Skeletal muscle satellite cell (primary cell): ENCODE data around the gene SLC35F3.
"Not testable (repeated sequence)": the region's sequence is repeated elsewhere in the genome, so short reads cannot be mapped to it uniquely, and the experiment has no call there.

Experiments
- H3K27me3 ChIP-seq: 2 replicates; pipeline ENCODE4 v1.7.0; 2013; ENCODE audit warnings: low read length; ENCODE audit not compliant: control insufficient read depth, insufficient read depth
- H3K36me3 ChIP-seq: 2 replicates; pipeline ENCODE4 v1.7.0; 2013; ENCODE audit warnings: mild to moderate bottlenecking, control low read depth, low read length; ENCODE audit not compliant: insufficient read depth
- H3K4me1 ChIP-seq: 2 replicates; pipeline ENCODE4 v1.7.0; 2013; ENCODE audit warnings: low read length; ENCODE audit not compliant: control insufficient read depth, insufficient read depth
- H3K4me2 ChIP-seq: 2 replicates; pipeline ENCODE4 v1.7.0; 2013; ENCODE audit warnings: mild to moderate bottlenecking, low read length
- H3K4me3 ChIP-seq: 2 replicates; pipeline ENCODE4 v1.7.0; 2013; ENCODE audit warnings: low read length
- H3K9ac ChIP-seq: 2 replicates; pipeline ENCODE4 v1.7.0; 2013; ENCODE audit warnings: mild to moderate bottlenecking, low read depth, low read length, moderate library complexity
- H3K9me3 ChIP-seq: replicated peaks from 2 replicates; pipeline ENCODE4 v1.7.0; 2013; ENCODE audit warnings: mild to moderate bottlenecking, control low read depth, low read length

Gene SLC35F3

GRCh38 chr1:234342774-234343173, 438.3 kb downstream of the SLC35F3 start:
- Histone ChIP-seq H3K27me3 (no peaks in the 10 kb centered on the region), H3K9me3 (no peaks in the 10 kb centered on the region), H3K36me3 (no peaks in the 10 kb centered on the region), H3K4me1 (no peaks in the 10 kb centered on the region), H3K4me2 (no peak overlapping the region), H3K4me3 (no peak overlapping the region), H3K9ac (no peak overlapping the region)

GRCh38 chr1:234345237-234345636, 440.8 kb downstream of the SLC35F3 start:
- no peak overlapping the region for H3K4me3 ChIP-seq
- H3K4me2 ChIP-seq, result no peak overlapping the region
- H3K4me1 ChIP-seq, result no peaks in the 10 kb centered on the region

GRCh38 chr1:234348964-234349363, 444.5 kb downstream of the SLC35F3 start:
- no peak overlapping the region for H3K4me3 ChIP-seq
- H3K27me3 ChIP-seq, result peaks cover 15% of the 10 kb centered on the region
- no peaks in the 10 kb centered on the region for H3K4me1 ChIP-seq
- no peak overlapping the region for H3K4me2 ChIP-seq
- H3K9ac ChIP-seq, result no peak overlapping the region
- no peaks in the 10 kb centered on the region for H3K36me3 ChIP-seq
- H3K9me3 ChIP-seq, result no peaks in the 10 kb centered on the region

More at GRCh38 chr1:234345237-234345636, 440.8 kb downstream of the SLC35F3 start:
- no peak overlapping the region for H3K9ac ChIP-seq
- peaks cover 7% of the 10 kb centered on the region for H3K27me3 ChIP-seq
- no peaks in the 10 kb centered on the region for H3K36me3 ChIP-seq
- H3K9me3 ChIP-seq, result no peaks in the 10 kb centered on the region

GRCh38 chr1:234355782-234356510, 451.5 kb downstream of the SLC35F3 start:
- Histone ChIP-seq H3K4me1 (no peaks in the 10 kb centered on the region), H3K9me3 (no peaks in the 10 kb centered on the region), H3K27me3 (peaks cover 31% of the 10 kb centered on the region), H3K36me3 (no peaks in the 10 kb centered on the region), H3K4me3 (no peak overlapping the region), H3K4me2 (no peak overlapping the region), H3K9ac (no peak overlapping the region)

GRCh38 chr1:234356615-234357269, 452.3 kb downstream of the SLC35F3 start:
- not testable (repeated sequence) for H3K9me3 ChIP-seq, H3K9ac ChIP-seq, H3K36me3 ChIP-seq, H3K4me3 ChIP-seq, H3K4me2 ChIP-seq, H3K4me1 ChIP-seq
- peaks cover 31% of the 10 kb centered on the region for H3K27me3 ChIP-seq

- peaks cover 31% of the 10 kb centered on the region for H3K27me3 ChIP-seq
- no peak overlapping the region for H3K9ac ChIP-seq
- no peak overlapping the region for H3K4me3 ChIP-seq
Observed at GRCh38 chr1:234357831-234358230, 453.4 kb downstream of the SLC35F3 start.

GRCh38 chr1:234361102-234361603, 456.7 kb downstream of the SLC35F3 start:
- H3K4me2 ChIP-seq, result no peak overlapping the region
- no peaks in the 10 kb centered on the region for H3K9me3 ChIP-seq
- no peaks in the 10 kb centered on the region for H3K36me3 ChIP-seq
- H3K27me3 ChIP-seq, result peaks cover 26% of the 10 kb centered on the region
- no peak overlapping the region for H3K4me3 ChIP-seq
- no peak overlapping the region for H3K9ac ChIP-seq
- no peaks in the 10 kb centered on the region for H3K4me1 ChIP-seq

More at GRCh38 chr1:234357831-234358230, 453.4 kb downstream of the SLC35F3 start:
- no peaks in the 10 kb centered on the region for H3K4me1 ChIP-seq
- H3K9me3 ChIP-seq, result no peaks in the 10 kb centered on the region
- no peak overlapping the region for H3K4me2 ChIP-seq
- no peaks in the 10 kb centered on the region for H3K36me3 ChIP-seq

- Histone ChIP-seq H3K4me2 (no peak overlapping the region), H3K36me3 (no peaks in the 10 kb centered on the region), H3K4me3 (no peak overlapping the region), H3K4me1 (no peaks in the 10 kb centered on the region), H3K9ac (no peak overlapping the region), H3K9me3 (no peaks in the 10 kb centered on the region), H3K27me3 (peaks cover 22% of the 10 kb centered on the region)
Observed at GRCh38 chr1:234362558-234362957, 458.1 kb downstream of the SLC35F3 start.

- no peak overlapping the region for H3K4me3 ChIP-seq
- H3K9me3 ChIP-seq, result no peaks in the 10 kb centered on the region
- H3K27me3 ChIP-seq, result no peaks in the 10 kb centered on the region
- peaks cover 22% of the 10 kb centered on the region for H3K4me1 ChIP-seq
- H3K36me3 ChIP-seq, result no peaks in the 10 kb centered on the region
- no peak overlapping the region for H3K9ac ChIP-seq
- H3K4me2 ChIP-seq, result no peak overlapping the region
Observed at GRCh38 chr1:234368320-234369032, 464.0 kb downstream of the SLC35F3 start.

GRCh38 chr1:234369033-234369430, 464.6 kb downstream of the SLC35F3 start:
- Histone ChIP-seq H3K4me1 (peaks cover 22% of the 10 kb centered on the region), H3K4me3 (no peak overlapping the region), H3K36me3 (no peaks in the 10 kb centered on the region), H3K9ac (no peak overlapping the region), H3K4me2 (no peak overlapping the region), H3K27me3 (no peaks in the 10 kb centered on the region), H3K9me3 (no peaks in the 10 kb centered on the region)

GRCh38 chr1:234369784-234370183, 465.3 kb downstream of the SLC35F3 start:
- Histone ChIP-seq H3K4me1 (peaks cover 29% of the 10 kb centered on the region), H3K9me3 (no peaks in the 10 kb centered on the region), H3K9ac (peak overlapping the region; percentile 19), H3K27me3 (no peaks in the 10 kb centered on the region), H3K4me2 (peak overlapping the region; percentile 42), H3K4me3 (no peak overlapping the region), H3K36me3 (no peaks in the 10 kb centered on the region)
